ENCODE results near the gene CCAR1. TPM values are rescaled to one million over a fixed set of nuclear protein-coding genes. Genes with fewer than 3 reads are reported as not detected.

The CCAR1 gene
- total RNA-seq, 1 experiment from 2014 or later: 26.5 TPM

Other genes starting within 250 kb of the CCAR1 start
- gene DNA2, start 249.3 kb upstream of the CCAR1 start, total RNA-seq (2014; rRNA removed; shearing (Covaris generic); ENCODE audit: low replicate concordance): 6.8 and 10.7 TPM in 2 replicates
- 7.6 and 12.4 TPM in 2 replicates for gene SLC25A16, start 193.7 kb upstream of the CCAR1 start, total RNA-seq (2014; rRNA removed; shearing (Covaris generic); ENCODE audit: low replicate concordance)
- 0.39 and 0.82 TPM in 2 replicates for gene TET1, start 160.9 kb upstream of the CCAR1 start, total RNA-seq (2014; rRNA removed; shearing (Covaris generic); ENCODE audit: low replicate concordance)
- gene STOX1, start 106.3 kb downstream of the CCAR1 start, total RNA-seq (2014; rRNA removed; shearing (Covaris generic); ENCODE audit: low replicate concordance): 1.8 TPM in 1 of 2 replicates, not detected in the other
- 26.2 and 39.2 TPM in 2 replicates for gene DDX50, start 180.1 kb downstream of the CCAR1 start, total RNA-seq (2014; rRNA removed; shearing (Covaris generic); ENCODE audit: low replicate concordance)
- 68.3 and 94.6 TPM in 2 replicates for gene DDX21, start 234.9 kb downstream of the CCAR1 start, total RNA-seq (2014; rRNA removed; shearing (Covaris generic); ENCODE audit: low replicate concordance)

Data from MG63 (cell line).